Colonic mucosa (tissue), 4 donors: ENCODE measurements around the gene RAI1. TPM values are rescaled to one million over a fixed set of nuclear protein-coding genes. Genes with fewer than 3 reads are reported as not detected.

Experiments
- DNase-seq: peaks from one replicate; pipeline ENCODE4 v3.0.0-alpha.2; 2020
- H3K27ac ChIP-seq: fragments of 200-600 bp; one replicate; pipeline ENCODE4 v1.8.0; 2021
- H3K27me3 ChIP-seq: fragments of 200-600 bp; one replicate; pipeline ENCODE4 v1.8.0; 2021
- H3K36me3 ChIP-seq: fragments of 200-600 bp; one replicate; pipeline ENCODE4 v1.8.0; 2021
- H3K4me1 ChIP-seq: fragments of 200-600 bp; one replicate; pipeline ENCODE4 v1.8.0; 2021; ENCODE audit warnings: mild to moderate bottlenecking
- H3K4me3 ChIP-seq: fragments of 200-600 bp; one replicate; pipeline ENCODE4 v1.8.0; 2021
- H3K9ac ChIP-seq, 2 donors: one replicate each; pipeline ENCODE4 v1.7.0; 2013; ENCODE audit warnings: control low read depth in 2 of 2, low read depth in 2 of 2, low read length in 2 of 2
- H3K9me3 ChIP-seq: fragments of 200-600 bp; one replicate; pipeline ENCODE4 v1.8.0; 2021
- CTCF ChIP-seq: fragments of 200-600 bp; IDR thresholded peaks from one replicate; pipeline ENCODE4 v1.8.0; 2022; ENCODE audit warnings: antibody characterized with exemption, mild to moderate bottlenecking
- intact Hi-C: fragments of 100-400 bp; cut with DNase I; formaldehyde crosslinking; loops from one replicate; pipeline ENCODE4 v1.14.1; 2022
- total RNA-seq, 2 donors: library from RNA; stranded (reverse); fragmentation: NEBNext Ultra II Directional in 1 of 2; extraction: Animal tissue kit (Norgen Biotek cat#: 25700) in 1 of 2; gene quantifications; one replicate each; pipeline ENCODE4 v1.2.1, GENCODE V29; 2021
- donor health status: healthy.
- donor health status: DM: no; HTN: no; CAD: no.
- donor health status: DM: no; HTN: no; CAD: no.

RAI1 gene
- total RNA-seq, 2 donors from 2014 or later: 21.8 to 24.5 TPM

GRCh38 chr17:17790637-17791464 is 109.6 kb downstream of the RAI1 start:
- H3K27me3 ChIP-seq: no peaks in the 10 kb centered on the region
- H3K36me3 ChIP-seq: no peaks in the 10 kb centered on the region
- DNase-seq: no peak
- TF ChIP-seq CTCF: no peak
- no peaks in the 10 kb centered on the region for H3K9me3 ChIP-seq
- peaks cover 7% of the 10 kb centered on the region for H3K4me1 ChIP-seq
- H3K27ac ChIP-seq: no peak overlapping the region
- H3K9ac ChIP-seq: no peak overlapping the region
- no peak overlapping the region for H3K4me3 ChIP-seq
- intact Hi-C loops: no loop called here

GRCh38 chr17:17792037-17792550 is 110.8 kb downstream of the RAI1 start:
- H3K9ac ChIP-seq: no peak overlapping the region
- intact Hi-C loops: no loop called here
- no peak overlapping the region for H3K27ac ChIP-seq
- peaks cover 7% of the 10 kb centered on the region for H3K4me1 ChIP-seq
- H3K4me3 ChIP-seq: no peak overlapping the region
- no peaks in the 10 kb centered on the region for H3K27me3 ChIP-seq
- no peaks in the 10 kb centered on the region for H3K9me3 ChIP-seq
- no peak for DNase-seq
- H3K36me3 ChIP-seq: no peaks in the 10 kb centered on the region
- no peak for TF ChIP-seq CTCF

GRCh38 chr17:17792551-17793377 is 111.5 kb downstream of the RAI1 start:
- no peaks in the 10 kb centered on the region for H3K27me3 ChIP-seq
- intact Hi-C loops: no loop called here
- H3K9ac ChIP-seq: no peak overlapping the region
- H3K36me3 ChIP-seq: no peaks in the 10 kb centered on the region
- no peak overlapping the region for H3K27ac ChIP-seq
- DNase-seq: no peak
- H3K9me3 ChIP-seq: no peaks in the 10 kb centered on the region
- peaks cover 7% of the 10 kb centered on the region for H3K4me1 ChIP-seq
- no peak overlapping the region for H3K4me3 ChIP-seq
- no peak for TF ChIP-seq CTCF

- Histone ChIP-seq H3K4me3 (no peak overlapping the region), H3K27me3 (no peaks in the 10 kb centered on the region), H3K4me1 (peaks cover 7% of the 10 kb centered on the region), H3K9me3 (no peaks in the 10 kb centered on the region), H3K36me3 (no peaks in the 10 kb centered on the region), H3K9ac (no peak overlapping the region), H3K27ac (no peak overlapping the region)
- TF ChIP-seq CTCF: no peak
- no peak for DNase-seq
- intact Hi-C loops: no loop called here
Measured at GRCh38 chr17:17793378-17794214, 112.3 kb downstream of the RAI1 start.

GRCh38 chr17:17794382-17794781 is 113.1 kb downstream of the RAI1 start:
- Histone ChIP-seq H3K27me3 (no peaks in the 10 kb centered on the region), H3K27ac (no peak overlapping the region), H3K9ac (no peak overlapping the region), H3K4me1 (peaks cover 7% of the 10 kb centered on the region), H3K36me3 (no peaks in the 10 kb centered on the region), H3K4me3 (no peak overlapping the region), H3K9me3 (no peaks in the 10 kb centered on the region)
- TF ChIP-seq CTCF: no peak
- intact Hi-C loops: no loop called here
- no peak for DNase-seq
